HuH-7 (cell line): Measurements from ENCODE around the gene ZNF502.

Source experiments
- DNase-seq: peaks from one replicate; pipeline ENCODE4 v3.0.0; 2011; ENCODE audit warnings: low spot score

ZNF502 gene

DNA sequence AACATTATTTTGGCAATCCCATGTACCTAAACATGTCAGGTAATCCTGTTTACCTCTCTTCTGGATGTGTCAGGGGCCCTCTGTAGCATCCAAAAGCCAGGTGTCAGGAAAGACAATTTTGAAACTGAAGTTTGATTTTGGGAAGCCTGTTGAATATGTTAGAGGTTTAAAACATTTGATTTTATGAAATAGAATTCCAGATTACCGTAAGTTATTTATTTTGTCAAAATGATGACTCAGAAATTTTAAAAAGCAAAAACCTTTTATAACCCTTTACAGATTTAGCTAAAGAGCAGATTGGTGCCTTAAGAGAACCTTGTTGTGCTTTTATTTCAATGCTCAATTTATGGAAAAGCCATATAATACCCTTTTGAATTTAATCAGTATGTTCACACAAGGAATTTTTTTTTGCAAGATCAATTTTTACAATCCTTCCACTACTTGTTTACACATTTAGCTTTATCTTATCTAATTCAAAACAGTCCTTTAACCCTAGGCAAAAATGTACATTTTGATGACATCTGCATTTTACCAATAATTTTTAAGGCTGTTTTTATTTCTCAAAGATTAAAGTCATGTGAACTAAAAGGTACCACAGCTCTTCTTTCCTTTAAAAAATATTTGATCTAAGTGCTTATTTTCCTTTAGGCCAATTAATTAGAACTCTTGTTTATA, 59.1 kb downstream of the ZNF502 start:
- no peak for DNase-seq

- DNase-seq = no peak
These were observed 59.6 kb downstream of the ZNF502 start for GRCh38 chr3:44772099-44772442.
